Stimulated activated CD4-positive, alpha-beta T cell treated with anti-CD3 and anti-CD28 coated beads, Interleukin-1b, Interleukin-23, amount 100 ng/mL, for 24 hours (primary cell): ENCODE measurements around the gene KBTBD3.
"Not testable (repeated sequence)": the region's sequence is repeated elsewhere in the genome, so short reads cannot be mapped to it uniquely, and the experiment has no call there.

Source experiments
- DNase-seq, 4 experiments: peaks; one replicate each; pipeline ENCODE4 v3.0.0-alpha.2; 2020; ENCODE audit warnings: low read depth in 4 of 4, low spot score in 1 of 4

Gene KBTBD3

GRCh38 chr11:106061954-106062949, 14.9 kb downstream of the KBTBD3 start:
- DNase-seq: no peak

DNA sequence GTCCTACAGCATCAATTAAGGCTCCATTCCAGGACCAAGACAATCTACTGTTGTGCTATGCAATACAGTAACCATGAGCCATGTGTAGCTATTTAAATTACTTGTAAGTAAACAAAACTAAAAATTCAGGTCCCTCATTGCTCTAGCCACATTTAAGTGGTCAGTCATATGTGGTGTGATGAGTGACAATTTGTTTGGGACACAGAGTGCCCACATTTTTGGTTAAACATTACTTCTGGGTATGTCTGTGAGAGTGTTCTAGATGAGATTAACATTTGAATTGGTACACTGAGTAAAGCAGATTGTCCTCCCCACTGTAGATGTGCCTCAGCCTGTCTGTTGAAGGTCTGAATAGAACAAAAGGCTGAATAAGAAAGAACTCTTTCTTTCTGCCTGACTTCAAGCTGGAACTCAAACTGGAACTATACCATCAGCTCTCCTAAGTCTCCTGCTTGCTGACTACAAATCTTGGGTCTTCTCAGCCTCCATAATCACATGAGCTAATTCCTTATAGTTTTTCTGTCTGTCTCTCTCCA, 15.8 kb downstream of the KBTBD3 start:
- DNase-seq: no peak

- DNase-seq: no peak
These were observed 17.5 kb downstream of the KBTBD3 start for GRCh38 chr11:106059617-106060016.

- DNase-seq: not testable (repeated sequence)
These were observed 18.8 kb downstream of the KBTBD3 start for GRCh38 chr11:106058377-106058776.

- no peak for DNase-seq
These were observed 26.0 kb downstream of the KBTBD3 start for GRCh38 chr11:106051103-106051502.

DNA sequence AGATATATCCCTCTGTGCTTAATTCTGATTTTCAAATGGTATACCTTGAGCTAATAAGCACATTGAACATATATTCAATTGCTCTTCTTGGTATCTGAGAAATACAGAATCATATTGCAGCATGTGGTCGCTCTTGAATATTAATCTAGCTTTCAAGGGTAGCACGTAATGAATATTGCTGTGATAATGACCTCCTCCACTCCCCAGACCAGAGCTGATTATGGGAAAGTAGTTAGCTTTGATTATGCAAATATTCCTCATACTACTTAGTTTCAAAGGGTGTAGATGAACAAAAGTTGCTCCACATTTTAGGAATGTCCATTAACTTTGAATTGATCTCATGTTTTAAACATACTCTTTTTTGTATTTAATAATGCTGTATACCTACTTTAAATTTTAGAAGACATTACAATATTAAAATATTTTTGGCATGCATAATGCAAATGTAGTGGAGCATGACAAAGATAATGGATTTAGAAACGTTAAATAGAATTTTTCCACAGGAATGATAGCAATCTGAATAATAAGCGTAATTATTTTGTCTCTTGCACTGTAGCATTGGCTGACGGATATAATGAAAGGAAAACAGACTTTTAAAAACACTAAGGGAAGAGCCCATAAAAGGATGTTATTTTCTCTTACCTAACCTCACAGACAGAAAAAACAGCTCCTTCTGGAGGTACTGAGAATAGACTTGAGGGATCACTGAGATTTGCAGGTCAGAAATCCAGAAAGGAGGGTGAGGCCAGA, 27.2 kb downstream of the KBTBD3 start:
- no peak for DNase-seq

- no peak for DNase-seq
These were observed 29.5 kb downstream of the KBTBD3 start for GRCh38 chr11:106047631-106048030.

GRCh38 chr11:106043540-106043939, 33.6 kb downstream of the KBTBD3 start:
- DNase-seq: no peak

DNA sequence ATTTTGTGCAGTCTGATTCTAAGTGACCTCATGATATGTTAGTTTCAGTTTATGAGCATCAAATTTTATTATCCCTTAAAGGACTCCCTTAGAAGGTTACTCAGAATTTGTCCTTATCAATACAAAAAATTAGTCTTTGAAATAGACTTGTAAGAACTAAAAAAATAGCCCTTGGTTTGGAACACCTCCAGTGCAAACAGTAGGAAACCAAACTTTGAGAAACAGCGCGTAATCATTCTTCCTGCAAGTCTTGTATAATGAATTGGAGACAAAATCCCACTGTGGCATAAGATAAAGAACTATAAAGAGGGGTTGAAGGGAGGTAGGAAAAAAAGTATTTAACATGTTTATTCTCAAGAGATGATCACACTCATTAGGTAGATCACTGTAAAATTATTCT, 44.3 kb downstream of the KBTBD3 start:
- DNase-seq: no peak

DNA sequence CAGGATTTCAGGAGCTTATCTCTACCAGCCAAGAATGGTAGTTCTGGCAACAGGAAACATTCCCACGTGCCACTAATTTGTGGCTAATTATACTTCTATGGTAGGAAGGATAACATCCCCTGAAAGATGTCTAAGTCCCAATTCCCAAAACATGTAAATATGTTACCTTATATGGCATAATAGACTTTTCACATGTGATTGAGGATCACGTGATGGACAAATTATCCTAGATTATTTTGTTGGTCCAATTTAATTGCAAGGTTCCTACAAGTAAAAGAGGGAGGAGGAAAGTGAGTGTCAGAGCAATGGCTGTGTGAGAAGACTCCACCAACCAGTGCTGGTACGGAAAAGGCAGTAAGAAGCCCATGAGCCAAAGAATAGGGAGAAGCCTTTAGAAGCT, 45.2 kb downstream of the KBTBD3 start:
- no peak for DNase-seq

DNA sequence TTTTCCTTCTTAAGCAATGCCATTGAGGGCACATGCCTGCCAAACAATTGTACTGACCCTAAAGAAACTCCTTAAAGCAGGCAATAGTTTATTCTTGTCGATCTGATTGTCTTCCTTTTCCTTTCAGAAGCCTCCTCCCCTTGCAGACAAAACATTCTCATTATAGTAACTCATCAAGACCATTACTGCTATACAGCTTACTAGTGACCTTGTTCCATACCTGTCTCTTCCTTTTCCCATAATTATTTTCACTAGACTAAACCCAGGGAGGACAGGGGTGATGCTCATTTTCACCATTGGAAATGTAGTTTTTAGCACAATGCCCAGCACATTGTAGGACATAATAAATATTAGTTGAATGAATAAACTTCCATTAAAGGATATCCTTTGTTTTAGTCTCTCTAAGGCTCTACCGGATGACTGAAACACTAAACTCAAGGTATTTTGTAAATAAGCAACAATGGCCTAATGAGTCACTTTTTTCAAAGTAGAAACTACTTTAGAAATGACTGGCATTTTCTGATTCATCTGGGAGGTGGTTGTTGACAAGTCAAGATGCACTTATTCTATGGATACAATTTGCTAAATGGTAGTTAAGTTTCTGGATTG, 45.8 kb downstream of the KBTBD3 start:
- DNase-seq: no peak

- DNase-seq: no peak
These were observed 46.5 kb downstream of the KBTBD3 start for GRCh38 chr11:106030609-106031008.

DNA sequence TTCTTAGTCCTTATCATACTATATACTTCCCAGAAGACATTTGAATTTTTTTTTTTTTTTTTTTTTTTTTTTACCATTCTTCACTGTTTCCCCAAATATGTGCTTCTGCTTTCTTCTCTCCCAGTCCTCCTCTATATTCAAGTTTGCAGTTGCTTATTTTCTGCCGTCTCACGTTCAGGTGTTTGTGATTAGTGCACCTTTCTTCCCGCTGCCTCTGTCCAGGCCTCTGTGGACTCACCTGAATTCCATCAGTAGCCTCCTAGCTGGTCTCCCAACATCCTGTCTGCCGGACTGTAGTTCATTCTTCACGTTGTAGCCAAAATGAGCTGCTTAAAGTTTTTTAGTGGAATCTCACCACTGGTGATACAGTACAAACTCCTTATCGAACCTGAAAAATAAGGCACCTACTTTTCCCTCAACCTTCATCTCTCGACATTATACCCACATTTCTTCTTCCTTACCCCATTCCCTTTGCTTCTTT, 54.3 kb downstream of the KBTBD3 start:
- no peak for DNase-seq

- DNase-seq: peak; percentile 86 to 93 (median 92)
These were observed 55.0 kb downstream of the KBTBD3 start, which contains the start of gene MSANTD4 for GRCh38 chr11:106021967-106022794. Gene MSANTD4 (minus strand): TSS chr11:106022240. CDS start chr11:106010917, 11,323 bp downstream.

DNA sequence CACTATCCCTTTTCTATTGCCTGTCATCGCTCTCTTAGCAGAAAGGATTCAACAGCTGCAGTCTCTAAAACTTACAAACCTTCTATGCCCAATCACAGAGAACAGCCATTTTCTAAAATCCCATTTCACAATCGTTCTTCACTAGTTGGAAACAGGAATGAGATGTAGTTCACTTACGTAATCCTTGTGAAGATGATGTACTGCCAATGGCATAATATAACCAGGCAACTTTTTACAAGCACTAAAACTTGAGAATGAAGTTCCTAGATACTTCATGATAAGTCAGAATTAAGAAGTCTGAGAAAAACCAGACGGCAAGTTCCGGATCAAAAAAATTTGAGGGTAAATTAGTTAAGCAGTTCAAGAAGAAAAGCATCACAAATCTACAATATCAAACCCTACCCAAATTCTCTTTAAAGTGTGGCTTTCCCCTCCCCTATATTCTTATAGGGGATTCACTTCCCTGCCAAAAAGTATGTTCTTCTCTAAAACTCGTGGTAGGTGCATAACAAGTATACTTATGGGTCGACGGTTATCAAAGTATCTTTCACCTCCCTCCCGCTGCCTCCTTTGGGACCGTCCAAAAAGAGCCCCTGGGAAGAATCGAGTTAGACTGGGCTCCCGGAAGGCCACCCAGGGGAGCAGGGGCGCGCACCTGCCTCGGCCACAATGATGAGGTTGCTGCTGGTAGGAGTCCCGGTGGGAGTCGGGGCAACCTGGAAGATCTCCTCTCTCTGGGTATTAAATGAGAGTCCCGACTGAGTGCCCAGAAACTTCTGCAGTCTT, 55.8 kb downstream of the KBTBD3 start:
- peak in 2 of 4 experiments; percentile 1 to 5 for DNase-seq

DNA sequence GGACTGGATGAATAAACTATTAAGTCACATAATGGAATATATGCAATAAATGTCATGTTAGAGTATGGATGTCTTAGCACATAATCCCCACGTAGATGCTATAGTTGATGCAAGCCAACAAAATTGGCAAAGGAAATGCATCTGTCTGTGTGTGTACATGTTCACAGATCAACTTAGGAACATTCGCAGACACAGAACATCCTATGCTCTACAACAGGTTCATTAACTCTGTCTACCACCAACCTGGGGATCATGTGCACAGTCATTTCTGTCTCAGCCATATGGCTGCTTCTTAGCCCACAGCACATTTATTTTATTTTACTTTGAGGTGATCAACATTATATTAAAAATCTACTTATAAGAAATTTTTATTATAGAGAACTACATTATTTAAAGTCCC, 60.1 kb downstream of the KBTBD3 start:
- DNase-seq: no peak

GRCh38 chr11:106015066-106015465, 62.1 kb downstream of the KBTBD3 start:
- DNase-seq: no peak

DNA sequence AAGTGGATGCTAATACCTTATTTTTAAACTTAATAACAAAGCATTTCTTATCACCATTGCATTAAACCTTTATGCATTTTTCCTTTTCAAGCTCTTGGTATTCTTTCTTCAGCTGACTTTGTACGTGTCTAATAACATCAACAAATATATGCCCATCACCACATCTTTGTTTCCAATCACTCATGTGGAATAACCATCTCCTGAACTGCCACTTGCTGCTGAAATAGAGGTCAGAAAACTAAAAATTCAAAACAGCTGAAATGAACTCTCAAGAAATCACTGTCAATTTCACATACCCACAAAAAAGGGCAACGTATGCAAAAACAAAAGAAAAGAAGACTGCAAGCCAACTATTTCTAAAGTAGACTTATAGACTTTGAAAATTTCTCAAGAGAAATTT, 62.5 kb downstream of the KBTBD3 start:
- no peak for DNase-seq

DNA sequence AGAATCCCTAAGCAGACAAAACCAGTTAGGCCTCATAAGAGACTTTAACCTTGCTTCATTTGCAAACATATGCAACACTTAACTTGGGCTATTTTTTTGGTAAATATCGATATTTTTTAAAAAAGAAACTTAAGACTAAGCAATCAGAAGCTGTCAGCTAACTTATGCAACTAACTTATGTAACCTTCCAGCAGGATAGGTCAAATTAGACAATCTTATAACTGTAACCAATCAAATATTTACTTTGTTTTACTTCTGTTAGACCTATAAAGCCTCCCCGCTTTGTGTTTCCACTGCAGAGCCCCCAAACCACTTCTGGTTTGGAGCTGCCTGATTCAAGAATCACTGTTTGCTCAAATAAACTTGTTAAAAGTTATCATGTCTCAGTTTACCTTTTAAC, 63.1 kb downstream of the KBTBD3 start:
- no peak for DNase-seq
